Liver (tissue), 9 donors: ENCODE data around the gene BPGM. TPM values are rescaled to one million over a fixed set of nuclear protein-coding genes. Genes with fewer than 3 reads are reported as not detected.

Experiments used
- DNase-seq: peaks from one replicate; pipeline ENCODE4 v3.0.0-alpha.2; 2017; ENCODE audit warnings: low spot score
- H3K27ac ChIP-seq, 2 donors: one replicate each; pipeline ENCODE4 v1.7.0; 2013; ENCODE audit warnings: inconsistent platforms in 2 of 2, low read length in 2 of 2, control low read depth in 1 of 2, low read depth in 1 of 2, mild to moderate bottlenecking in 1 of 2
- H3K27me3 ChIP-seq, 4 donors: one replicate each; pipeline versions ENCODE4 v1.6.1 to v1.7.0; 2013; ENCODE audit warnings: low read length in 3 of 4, inconsistent platforms in 1 of 4, mild to moderate bottlenecking in 1 of 4, moderate library complexity in 1 of 4; ENCODE audit not compliant: control insufficient read depth in 4 of 4, insufficient read depth in 4 of 4
- H3K36me3 ChIP-seq, 4 donors: one replicate each; pipeline versions ENCODE4 v1.6.1 to v1.7.0; 2013; ENCODE audit warnings: low read length in 3 of 4, mild to moderate bottlenecking in 3 of 4, low read depth in 1 of 4, moderate library complexity in 1 of 4; ENCODE audit not compliant: control insufficient read depth in 4 of 4, insufficient read depth in 3 of 4
- H3K4me1 ChIP-seq, 4 donors: one replicate each; pipeline versions ENCODE4 v1.6.1 to v1.7.0; 2013; ENCODE audit warnings: low read length in 3 of 4, mild to moderate bottlenecking in 3 of 4, moderate library complexity in 1 of 4; ENCODE audit not compliant: control insufficient read depth in 4 of 4, insufficient read depth in 4 of 4
- H3K4me3 ChIP-seq, 3 donors: one replicate each; pipeline versions ENCODE4 v1.6.1 to v1.7.0; 2013; ENCODE audit warnings: low read length in 3 of 3, control low read depth in 1 of 3, low read depth in 1 of 3, mild to moderate bottlenecking in 1 of 3
- H3K9ac ChIP-seq, 2 donors: one replicate each; pipeline ENCODE4 v1.7.0; 2013; ENCODE audit warnings: low read length in 2 of 2, mild to moderate bottlenecking in 2 of 2, moderate library complexity in 2 of 2, control low read depth in 1 of 2, low read depth in 1 of 2
- H3K9me3 ChIP-seq, 4 donors: one replicate each; pipeline versions ENCODE4 v1.6.1 to v1.7.0; 2013; ENCODE audit warnings: low read length in 3 of 4; ENCODE audit not compliant: control insufficient read depth in 4 of 4
- EGR1 ChIP-seq, 2 donors: IDR thresholded peaks; 2 replicates each; pipeline ENCODE4 v1.6.1; 2016 to 2018; ENCODE audit warnings: antibody characterized with exemption in 2 of 2, low read depth in 2 of 2
- FOXA1 ChIP-seq: IDR thresholded peaks from 2 replicates; pipeline ENCODE4 v1.6.1; 2016; ENCODE audit warnings: antibody characterized with exemption
- FOXA2 ChIP-seq: IDR thresholded peaks from 2 replicates; pipeline ENCODE4 v1.6.1; 2016; ENCODE audit warnings: antibody characterized with exemption
- GABPA ChIP-seq, 2 donors: IDR thresholded peaks in 1 of 2; conservative IDR thresholded peaks in 1 of 2; 2 replicates each; pipeline ENCODE4 v1.6.1; 2016; ENCODE audit warnings: antibody characterized with exemption in 2 of 2, mild to moderate bottlenecking in 1 of 2, moderate library complexity in 1 of 2
- HNF4A ChIP-seq, 2 donors: conservative IDR thresholded peaks; 2 replicates each; pipeline ENCODE4 v1.6.1; 2016; ENCODE audit warnings: antibody characterized with exemption in 2 of 2, mild to moderate bottlenecking in 2 of 2
- HNF4G ChIP-seq: IDR thresholded peaks from 2 replicates; pipeline ENCODE4 v1.6.1; 2016; ENCODE audit warnings: antibody characterized with exemption
- JUND ChIP-seq, 2 donors: IDR thresholded peaks; 2 replicates each; pipeline ENCODE4 v1.6.1; 2016; ENCODE audit warnings: antibody characterized with exemption in 2 of 2
- NR2F2 ChIP-seq: IDR thresholded peaks from 2 replicates; pipeline ENCODE4 v1.6.1; 2016; ENCODE audit warnings: antibody characterized with exemption
- RAD21 ChIP-seq, 2 donors: IDR thresholded peaks; 2 replicates each; pipeline ENCODE4 v1.6.1; 2016; ENCODE audit warnings: antibody characterized with exemption in 2 of 2, mild to moderate bottlenecking in 2 of 2
- RXRA ChIP-seq, 2 donors: IDR thresholded peaks; 2 replicates each; pipeline ENCODE4 v1.6.1; 2017 to 2018; ENCODE audit warnings: antibody characterized with exemption in 2 of 2, mild to moderate bottlenecking in 1 of 2
- SP1 ChIP-seq: IDR thresholded peaks from 2 replicates; pipeline ENCODE4 v1.6.1; 2018; ENCODE audit warnings: antibody characterized with exemption, mild to moderate bottlenecking
- TAF1 ChIP-seq: conservative IDR thresholded peaks from 2 replicates; pipeline ENCODE4 v1.6.1; 2016; ENCODE audit warnings: antibody characterized with exemption, mild to moderate bottlenecking
- YY1 ChIP-seq: IDR thresholded peaks from 2 replicates; pipeline ENCODE4 v1.6.1; 2016; ENCODE audit warnings: antibody characterized with exemption, mild to moderate bottlenecking
- WGBS: extraction: QIAGEN DNeasy Blood & Tissue Kit; methylation state at CpG from one replicate; pipeline ENCODE4 v1.1.7; 2013; 5-methylcytosine and 5-hydroxymethylcytosine counted together
- polyA plus RNA-seq, 2 donors: library from polyadenylated mRNA; stranded (reverse) in 1 of 2; unstranded in 1 of 2; fragments of 200-250 nt in 1 of 2; fragments of >200 nt in 1 of 2; fragmentation: Nextera tagmentation in 1 of 2; extraction: Ambion mirVana in 1 of 2; gene quantifications; one replicate each; pipeline versions ENCODE4 v1.2.1 to v1.2.3, GENCODE V29; 2013 to 2015
- total RNA-seq, 2 donors: library from RNA; depleted of rRNA; stranded (reverse); fragments of >200 nt; gene quantifications; one replicate each; pipeline ENCODE4 v1.2.3, GENCODE V29; 2014
- TF ChIP-seq, protein P1 (sequence below): IDR thresholded peaks from 2 replicates; pipeline ENCODE4 v1.6.1; 2016; ENCODE audit warnings: antibody characterized with exemption
- TF ChIP-seq, protein P2 (sequence below): IDR thresholded peaks from 2 replicates; pipeline ENCODE4 v1.6.1; 2016; ENCODE audit warnings: antibody characterized with exemption, mild to moderate bottlenecking
- TF ChIP-seq, protein P3 (sequence below): IDR thresholded peaks from 2 replicates; pipeline ENCODE4 v1.6.1; 2016; ENCODE audit warnings: antibody characterized with exemption
- TF ChIP-seq, protein P4 (sequence below): IDR thresholded peaks from 2 replicates; pipeline ENCODE4 v1.6.1; 2016; ENCODE audit warnings: antibody characterized with exemption
- TF ChIP-seq, protein P5 (sequence below): fragments of 150-350 bp; IDR thresholded peaks from 2 replicates; pipeline ENCODE4 v1.5.1; 2017; ENCODE audit warnings: improper control_type of control experiment, low read depth, low read length; ENCODE audit not compliant: missing input control
- donor health status: healthy.
- donor health status: healthy.
- donor health status: healthy.
- donor health status: healthy.
- donor health status: healthy.

The BPGM gene
- total and polyA plus RNA-seq, 4 donors = 6.1 to 250 (median 7.6) TPM

DNA sequence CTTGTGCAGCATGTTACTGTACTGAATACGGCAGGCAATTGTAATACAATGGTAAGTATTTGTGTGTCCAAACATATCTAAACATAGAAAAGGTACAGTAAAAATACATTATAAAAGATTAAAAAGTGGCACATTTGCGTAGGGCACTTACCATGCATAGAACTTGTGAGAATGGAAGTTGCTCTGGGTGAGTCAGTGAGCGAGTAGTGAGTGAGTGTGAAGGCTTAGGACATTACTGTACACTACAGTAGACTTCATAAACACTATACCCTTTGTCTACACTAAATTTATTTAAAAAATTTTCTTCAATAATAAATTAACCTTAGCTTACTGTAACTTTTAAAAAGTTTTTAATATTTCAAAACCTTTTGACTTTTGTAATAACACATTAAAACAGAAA, 37.5 kb downstream of the BPGM start:
- Histone ChIP-seq H3K27ac (no peak overlapping the region), H3K4me3 (no peak overlapping the region), H3K9me3 (no peaks in the 10 kb centered on the region), H3K27me3 (no peaks in the 10 kb centered on the region), H3K36me3 (peaks cover 0 to 13% (median 8%) of the 10 kb centered on the region in 4 donors), H3K4me1 (no peaks in the 10 kb centered on the region), H3K9ac (no peak overlapping the region)
- 94% methylated on average over 3 of the region's 3 CpGs for WGBS
- no peak for DNase-seq
- TF ChIP-seq HNF4A (conservative IDR thresholded peaks at IDR 0.05) (no peak), SP1 (no peak), FOXA2 (no peak), RAD21 (IDR thresholded peaks at IDR 0.05) (no peak), JUND (IDR thresholded peaks at IDR 0.05) (no peak), TAF1 (no peak), FOXA1 (no peak)
- TF ChIP-seq, protein P1, sequence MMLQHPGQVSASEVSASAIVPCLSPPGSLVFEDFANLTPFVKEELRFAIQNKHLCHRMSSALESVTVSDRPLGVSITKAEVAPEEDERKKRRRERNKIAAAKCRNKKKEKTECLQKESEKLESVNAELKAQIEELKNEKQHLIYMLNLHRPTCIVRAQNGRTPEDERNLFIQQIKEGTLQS = no peak

DNA sequence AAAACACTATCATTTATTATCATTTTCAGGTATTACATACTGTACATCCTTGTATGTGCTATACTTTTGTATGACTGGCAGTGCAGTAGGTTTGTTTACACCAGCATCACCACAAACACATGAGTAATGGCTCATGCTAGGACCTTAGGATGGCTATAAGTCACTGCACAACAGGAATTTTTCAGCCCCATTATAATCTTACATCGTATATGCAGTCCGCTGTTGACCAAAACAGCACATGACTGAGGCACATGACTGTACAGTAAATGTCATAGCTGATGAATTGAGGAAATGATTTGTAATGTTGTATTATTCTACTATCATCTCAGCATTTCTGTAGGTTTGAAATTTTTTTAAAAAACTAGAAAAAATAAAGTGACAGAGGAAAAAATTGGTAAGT, 38.6 kb downstream of the BPGM start:
- H3K9ac ChIP-seq = no peak overlapping the region
- TF ChIP-seq FOXA2 (no peak), YY1 (no peak), HNF4G (no peak), RXRA (IDR thresholded peaks at IDR 0.05) (no peak), EGR1 (IDR thresholded peaks at IDR 0.05; ENCODE audit: low read depth in 2 of 2) (no peak), GABPA (IDR thresholded peaks at IDR 0.05 in 1 of 2, conservative IDR thresholded peaks at IDR 0.05 in 1 of 2) (no peak), NR2F2 (no peak), RAD21 (IDR thresholded peaks at IDR 0.05) (no peak), HNF4A (conservative IDR thresholded peaks at IDR 0.05) (no peak), SP1 (no peak), FOXA1 (no peak), TAF1 (no peak), JUND (IDR thresholded peaks at IDR 0.05) (no peak)
- TF ChIP-seq, protein P2, sequence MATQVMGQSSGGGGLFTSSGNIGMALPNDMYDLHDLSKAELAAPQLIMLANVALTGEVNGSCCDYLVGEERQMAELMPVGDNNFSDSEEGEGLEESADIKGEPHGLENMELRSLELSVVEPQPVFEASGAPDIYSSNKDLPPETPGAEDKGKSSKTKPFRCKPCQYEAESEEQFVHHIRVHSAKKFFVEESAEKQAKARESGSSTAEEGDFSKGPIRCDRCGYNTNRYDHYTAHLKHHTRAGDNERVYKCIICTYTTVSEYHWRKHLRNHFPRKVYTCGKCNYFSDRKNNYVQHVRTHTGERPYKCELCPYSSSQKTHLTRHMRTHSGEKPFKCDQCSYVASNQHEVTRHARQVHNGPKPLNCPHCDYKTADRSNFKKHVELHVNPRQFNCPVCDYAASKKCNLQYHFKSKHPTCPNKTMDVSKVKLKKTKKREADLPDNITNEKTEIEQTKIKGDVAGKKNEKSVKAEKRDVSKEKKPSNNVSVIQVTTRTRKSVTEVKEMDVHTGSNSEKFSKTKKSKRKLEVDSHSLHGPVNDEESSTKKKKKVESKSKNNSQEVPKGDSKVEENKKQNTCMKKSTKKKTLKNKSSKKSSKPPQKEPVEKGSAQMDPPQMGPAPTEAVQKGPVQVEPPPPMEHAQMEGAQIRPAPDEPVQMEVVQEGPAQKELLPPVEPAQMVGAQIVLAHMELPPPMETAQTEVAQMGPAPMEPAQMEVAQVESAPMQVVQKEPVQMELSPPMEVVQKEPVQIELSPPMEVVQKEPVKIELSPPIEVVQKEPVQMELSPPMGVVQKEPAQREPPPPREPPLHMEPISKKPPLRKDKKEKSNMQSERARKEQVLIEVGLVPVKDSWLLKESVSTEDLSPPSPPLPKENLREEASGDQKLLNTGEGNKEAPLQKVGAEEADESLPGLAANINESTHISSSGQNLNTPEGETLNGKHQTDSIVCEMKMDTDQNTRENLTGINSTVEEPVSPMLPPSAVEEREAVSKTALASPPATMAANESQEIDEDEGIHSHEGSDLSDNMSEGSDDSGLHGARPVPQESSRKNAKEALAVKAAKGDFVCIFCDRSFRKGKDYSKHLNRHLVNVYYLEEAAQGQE = no peak
- TF ChIP-seq, protein P1 = no peak
- TF ChIP-seq, protein P3, sequence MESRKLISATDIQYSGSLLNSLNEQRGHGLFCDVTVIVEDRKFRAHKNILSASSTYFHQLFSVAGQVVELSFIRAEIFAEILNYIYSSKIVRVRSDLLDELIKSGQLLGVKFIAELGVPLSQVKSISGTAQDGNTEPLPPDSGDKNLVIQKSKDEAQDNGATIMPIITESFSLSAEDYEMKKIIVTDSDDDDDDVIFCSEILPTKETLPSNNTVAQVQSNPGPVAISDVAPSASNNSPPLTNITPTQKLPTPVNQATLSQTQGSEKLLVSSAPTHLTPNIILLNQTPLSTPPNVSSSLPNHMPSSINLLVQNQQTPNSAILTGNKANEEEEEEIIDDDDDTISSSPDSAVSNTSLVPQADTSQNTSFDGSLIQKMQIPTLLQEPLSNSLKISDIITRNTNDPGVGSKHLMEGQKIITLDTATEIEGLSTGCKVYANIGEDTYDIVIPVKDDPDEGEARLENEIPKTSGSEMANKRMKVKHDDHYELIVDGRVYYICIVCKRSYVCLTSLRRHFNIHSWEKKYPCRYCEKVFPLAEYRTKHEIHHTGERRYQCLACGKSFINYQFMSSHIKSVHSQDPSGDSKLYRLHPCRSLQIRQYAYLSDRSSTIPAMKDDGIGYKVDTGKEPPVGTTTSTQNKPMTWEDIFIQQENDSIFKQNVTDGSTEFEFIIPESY = no peak
- TF ChIP-seq, protein P4, sequence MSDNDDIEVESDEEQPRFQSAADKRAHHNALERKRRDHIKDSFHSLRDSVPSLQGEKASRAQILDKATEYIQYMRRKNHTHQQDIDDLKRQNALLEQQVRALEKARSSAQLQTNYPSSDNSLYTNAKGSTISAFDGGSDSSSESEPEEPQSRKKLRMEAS = no peak
- TF ChIP-seq, protein P5, sequence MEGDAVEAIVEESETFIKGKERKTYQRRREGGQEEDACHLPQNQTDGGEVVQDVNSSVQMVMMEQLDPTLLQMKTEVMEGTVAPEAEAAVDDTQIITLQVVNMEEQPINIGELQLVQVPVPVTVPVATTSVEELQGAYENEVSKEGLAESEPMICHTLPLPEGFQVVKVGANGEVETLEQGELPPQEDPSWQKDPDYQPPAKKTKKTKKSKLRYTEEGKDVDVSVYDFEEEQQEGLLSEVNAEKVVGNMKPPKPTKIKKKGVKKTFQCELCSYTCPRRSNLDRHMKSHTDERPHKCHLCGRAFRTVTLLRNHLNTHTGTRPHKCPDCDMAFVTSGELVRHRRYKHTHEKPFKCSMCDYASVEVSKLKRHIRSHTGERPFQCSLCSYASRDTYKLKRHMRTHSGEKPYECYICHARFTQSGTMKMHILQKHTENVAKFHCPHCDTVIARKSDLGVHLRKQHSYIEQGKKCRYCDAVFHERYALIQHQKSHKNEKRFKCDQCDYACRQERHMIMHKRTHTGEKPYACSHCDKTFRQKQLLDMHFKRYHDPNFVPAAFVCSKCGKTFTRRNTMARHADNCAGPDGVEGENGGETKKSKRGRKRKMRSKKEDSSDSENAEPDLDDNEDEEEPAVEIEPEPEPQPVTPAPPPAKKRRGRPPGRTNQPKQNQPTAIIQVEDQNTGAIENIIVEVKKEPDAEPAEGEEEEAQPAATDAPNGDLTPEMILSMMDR = no peak
- H3K4me3 ChIP-seq = no peak overlapping the region
- 83% methylated on average over 2 of the region's 2 CpGs for WGBS
- no peaks in the 10 kb centered on the region for H3K27me3 ChIP-seq
- DNase-seq = no peak
- no peak overlapping the region for H3K27ac ChIP-seq
- H3K9me3 ChIP-seq = no peaks in the 10 kb centered on the region
- peaks cover 0 to 4% (median 1%) of the 10 kb centered on the region in 4 donors for H3K36me3 ChIP-seq
- H3K4me1 ChIP-seq = no peaks in the 10 kb centered on the region
